Activated CD8-positive, alpha-beta memory T cell treated with anti-CD3 and anti-CD28 coated beads, Interleukin-2, amount 50 U/mL, for 1 hour (primary cell): Measurements from ENCODE around the gene SYT14.

Source experiments
- DNase-seq: peaks from one replicate; pipeline ENCODE4 v3.0.0-alpha.2; 2020; ENCODE audit errors: extremely low read depth

The SYT14 gene

DNA sequence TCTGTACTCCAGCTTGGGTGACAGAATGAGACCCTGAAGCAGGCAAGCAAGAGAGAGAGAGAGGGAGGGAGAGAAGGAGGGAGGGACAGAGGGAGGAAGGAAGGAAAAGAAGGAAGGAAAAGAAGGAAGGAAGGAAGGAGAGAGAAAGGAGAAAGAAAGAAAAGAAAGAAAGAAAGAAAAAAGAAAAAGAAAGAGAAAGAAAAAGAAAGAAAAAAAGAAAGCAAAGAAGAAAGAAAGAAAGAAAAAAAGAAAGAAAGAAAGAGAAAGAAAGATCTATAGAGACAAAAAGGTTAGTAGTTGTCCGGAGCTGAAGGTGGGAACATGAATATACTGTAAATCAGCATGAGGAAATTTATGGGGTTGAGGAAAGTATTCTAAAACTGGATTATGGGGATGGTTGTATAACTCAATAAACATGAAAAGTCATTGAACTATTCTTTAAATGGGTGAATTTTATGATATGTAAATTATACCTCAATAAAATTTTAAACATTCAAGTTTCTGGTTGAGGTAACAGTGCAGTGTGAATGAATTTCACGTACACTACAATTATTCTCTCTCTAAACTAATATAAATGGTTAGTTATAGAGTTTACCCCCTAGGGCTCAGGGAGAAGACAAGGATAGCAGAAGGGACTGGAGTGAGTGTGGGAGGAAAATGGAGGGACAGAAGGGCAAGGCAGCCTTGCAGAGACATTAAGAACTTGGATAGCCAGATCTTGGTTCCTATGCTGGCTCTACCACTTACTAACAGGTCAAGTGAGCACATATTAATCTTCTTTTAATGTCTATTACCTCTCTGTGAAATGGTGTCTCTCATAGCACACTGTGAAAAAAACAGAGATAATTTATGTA lies 269.8 kb downstream of the SYT14 start:
- DNase-seq = no peak

DNA sequence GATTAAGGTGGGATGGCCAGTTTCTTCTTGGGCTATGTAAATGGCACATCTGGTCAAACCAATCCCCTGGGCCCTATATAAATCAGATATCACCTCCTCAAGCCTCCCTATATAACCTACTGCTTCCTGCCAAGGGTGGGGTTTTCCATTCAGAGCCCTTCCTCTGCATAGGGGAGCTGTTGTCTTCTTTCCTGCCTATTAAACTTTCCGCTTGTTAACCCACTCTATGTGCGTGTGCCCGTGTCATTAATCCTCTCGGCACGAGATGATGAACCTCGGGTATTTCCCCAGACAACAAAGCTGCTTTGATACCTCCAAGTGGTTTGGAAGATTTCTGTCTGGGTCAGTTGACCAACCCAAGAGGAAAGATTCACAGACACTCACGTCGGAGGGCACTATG lies 275.3 kb downstream of the SYT14 start:
- DNase-seq = no peak

DNA sequence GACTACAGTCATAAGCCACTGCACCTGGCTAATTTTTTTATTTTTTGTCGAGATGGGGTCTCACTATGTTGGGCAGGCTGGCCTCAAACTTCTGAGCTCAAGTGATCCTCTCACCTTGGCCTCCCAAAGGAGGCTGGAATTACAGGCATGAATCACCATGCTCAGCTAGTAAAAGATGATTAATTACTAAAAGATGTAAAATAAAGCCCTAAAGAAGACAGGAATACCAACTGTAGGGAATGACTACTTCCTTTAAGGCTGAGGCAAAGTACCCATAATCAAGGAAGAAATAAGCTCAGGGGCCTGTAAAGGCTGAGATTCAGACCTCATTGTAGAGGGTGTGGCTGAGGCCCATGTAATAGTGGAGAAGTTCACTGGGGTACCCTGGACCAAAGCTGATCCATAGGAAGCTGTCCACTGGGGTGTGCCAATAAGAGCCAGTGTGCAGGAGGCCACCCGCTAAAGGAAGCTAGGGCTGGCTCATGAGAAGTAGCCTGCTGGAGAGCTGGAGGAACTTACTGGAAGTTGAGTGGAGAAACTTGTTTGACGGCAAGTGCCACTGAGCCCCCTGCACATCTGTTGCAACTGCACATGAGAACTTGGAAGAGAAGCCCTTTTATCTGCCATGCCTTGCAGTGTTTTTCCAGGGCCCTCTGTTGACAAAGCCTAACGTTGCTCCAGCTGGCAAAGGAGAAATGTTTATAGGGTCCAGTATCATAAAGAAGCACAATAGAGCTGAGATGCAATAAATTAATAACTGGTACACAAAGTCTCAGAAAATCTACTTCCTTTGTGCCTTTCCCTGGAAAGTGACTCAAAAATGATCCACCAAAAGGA lies 276.8 kb downstream of the SYT14 start:
- DNase-seq = no peak

DNA sequence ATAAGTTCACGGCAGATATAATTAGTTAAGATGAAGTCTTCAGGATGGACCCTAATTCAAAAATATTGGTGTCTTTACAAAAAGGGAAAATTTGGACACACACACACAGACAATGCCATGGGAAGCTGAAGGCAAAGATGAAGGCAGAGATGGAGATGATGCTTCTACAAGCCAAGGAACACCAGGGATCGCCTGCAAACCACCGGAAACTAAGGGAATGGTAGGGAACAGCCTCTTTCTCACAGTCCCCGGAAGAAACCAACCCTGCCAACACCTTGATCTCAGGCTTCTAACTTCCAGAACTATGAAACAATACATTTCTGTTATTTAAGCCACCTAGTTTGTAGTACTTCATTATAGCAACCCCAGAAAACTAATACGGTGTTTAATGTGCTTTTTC lies 279.5 kb downstream of the SYT14 start:
- no peak for DNase-seq

DNA sequence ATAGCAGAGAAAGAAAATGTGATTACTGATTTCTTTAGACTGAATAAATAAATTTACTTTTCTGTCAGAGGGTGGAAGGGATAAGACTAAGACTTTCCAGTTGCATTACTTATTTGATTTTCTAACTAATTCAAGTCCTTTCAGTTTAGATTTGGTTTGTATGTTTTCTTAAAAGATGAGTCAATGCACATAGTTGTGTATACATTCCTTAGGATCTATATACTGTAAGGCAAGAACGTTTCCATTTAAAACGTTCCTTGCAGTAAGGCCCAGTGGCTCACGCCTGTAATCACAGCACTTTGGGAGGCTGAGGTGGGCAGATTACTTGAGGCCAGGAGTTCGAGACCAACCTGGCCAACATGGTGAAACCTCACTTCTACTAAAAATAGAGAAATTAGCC lies 280.0 kb downstream of the SYT14 start:
- DNase-seq = no peak
